GM20000 (cell line): ENCODE data around the gene HOXA2.

Experiments used
- DNase-seq: peaks from one replicate; pipeline ENCODE4 v3.0.0; 2012; ENCODE audit warnings: low spot score
- CTCF ChIP-seq: IDR thresholded peaks from 2 replicates; pipeline ENCODE4 v1.5.1; 2012; ENCODE audit warnings: mild to moderate bottlenecking, control low read depth; ENCODE audit errors: extremely low read depth, missing control alignments

Gene HOXA2

GRCh38 chr7:27116031-27116961 is 13.8 kb upstream of the HOXA2 start:
- TF ChIP-seq CTCF, result no peak
- DNase-seq, result no peak

GRCh38 chr7:27115221-27116026 is 12.9 kb upstream of the HOXA2 start:
- no peak for TF ChIP-seq CTCF
- no peak for DNase-seq

- DNase-seq, result no peak
- no peak for TF ChIP-seq CTCF
Measured at GRCh38 chr7:27114881-27115220, 12.4 kb upstream of the HOXA2 start.

GRCh38 chr7:27113991-27114769 is 11.7 kb upstream of the HOXA2 start:
- no peak for DNase-seq
- no peak for TF ChIP-seq CTCF

GRCh38 chr7:27112955-27113949 is 10.8 kb upstream of the HOXA2 start:
- DNase-seq, result no peak
- no peak for TF ChIP-seq CTCF

GRCh38 chr7:27112361-27112760 is 9.9 kb upstream of the HOXA2 start:
- TF ChIP-seq CTCF, result no peak
- no peak for DNase-seq
